Effector memory CD8-positive, alpha-beta T cell (primary cell): ENCODE measurements around the gene SSC5D.

Experiments
- ATAC-seq: fragments of 150-1000 bp; cut with Tn5 transposase; replicated peaks from 2 replicates; pipeline ENCODE4 v1.10.0; 2021; ENCODE audit warnings: mild to moderate bottlenecking, moderate library complexity
- DNase-seq, 3 experiments: peaks; one replicate each; pipeline ENCODE4 v3.0.0; 2021
- H3K27ac Mint-ChIP-seq, 2 donors: one replicate each; pipeline ENCODE4 v1.8.0; 2022; ENCODE audit warnings: mild to moderate bottlenecking in 2 of 2, mixed read lengths in 2 of 2, moderate library complexity in 2 of 2
- H3K27me3 Mint-ChIP-seq, 2 donors: one replicate each; pipeline ENCODE4 v1.8.0; 2022; ENCODE audit warnings: mixed read lengths in 2 of 2
- H3K36me3 Mint-ChIP-seq: one replicate; pipeline ENCODE4 v1.8.0; 2022; ENCODE audit warnings: mild to moderate bottlenecking, moderate library complexity, mixed read lengths; ENCODE audit not compliant: insufficient read depth
- H3K4me1 Mint-ChIP-seq, 2 donors: one replicate each; pipeline ENCODE4 v1.8.0; 2022; ENCODE audit warnings: low read depth in 2 of 2, mixed read lengths in 2 of 2
- H3K4me3 Mint-ChIP-seq, 2 donors: one replicate each; pipeline ENCODE4 v1.8.0; 2022; ENCODE audit warnings: mild to moderate bottlenecking in 2 of 2, mixed read lengths in 2 of 2, moderate library complexity in 2 of 2
- H3K9me3 Mint-ChIP-seq, 2 donors: one replicate each; pipeline ENCODE4 v1.8.0; 2022; ENCODE audit warnings: mixed read lengths in 2 of 2

The SSC5D gene

DNA sequence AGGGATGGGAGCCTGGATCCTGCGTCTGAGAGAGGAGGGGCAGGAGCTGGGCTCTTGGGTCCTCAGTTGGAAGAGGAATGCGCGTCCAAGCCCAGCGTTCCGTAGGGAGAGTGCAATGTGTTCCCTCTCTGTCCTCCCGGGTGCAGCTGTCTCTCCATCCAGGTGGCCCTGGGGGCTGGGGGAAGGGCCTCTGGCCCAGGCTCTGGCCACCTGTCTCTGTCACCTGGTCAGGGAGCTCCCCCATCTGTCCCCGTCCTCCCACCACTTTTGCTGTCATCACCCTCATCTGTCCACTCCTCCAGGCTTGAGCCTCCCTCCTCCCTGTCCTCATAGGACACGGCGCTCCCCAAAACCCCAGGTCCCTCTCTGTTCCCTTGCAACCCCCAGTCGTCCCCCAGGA lies 52.4 kb downstream of the SSC5D start:
- Mint-ChIP-seq H3K9me3 (no peaks in the 10 kb centered on the region), H3K4me3 (no peak overlapping the region), H3K27me3 (peaks cover 14 to 20% of the 10 kb centered on the region in 2 donors), H3K27ac (no peak overlapping the region), H3K36me3 (peaks cover 4% of the 10 kb centered on the region), H3K4me1 (no peaks in the 10 kb centered on the region)
- ATAC-seq, result no peak
- DNase-seq, result no peak

DNA sequence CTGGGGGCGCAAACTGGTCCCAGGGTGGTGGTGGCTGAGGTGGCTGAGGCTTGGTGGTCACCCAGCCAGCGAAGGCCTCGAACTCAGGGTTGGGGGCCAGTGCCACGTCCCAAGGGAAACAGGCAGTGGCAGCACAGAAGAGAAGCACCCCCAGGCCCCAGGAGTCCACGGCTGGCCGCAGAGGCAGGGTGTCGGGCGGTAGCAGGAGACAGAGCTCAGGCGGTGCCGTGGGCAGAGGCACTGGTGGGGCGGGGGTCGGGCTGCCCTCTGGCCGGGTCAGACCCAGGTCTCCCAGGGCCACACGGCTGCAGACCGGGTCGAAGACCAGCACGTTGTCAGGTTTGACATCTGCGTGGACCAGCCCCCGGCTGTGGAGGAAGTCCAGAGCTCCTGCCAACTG lies 52.9 kb downstream of the SSC5D start:
- Mint-ChIP-seq H3K27me3 (peaks cover 19 to 24% of the 10 kb centered on the region in 2 donors), H3K4me1 (no peaks in the 10 kb centered on the region), H3K36me3 (peaks cover 4% of the 10 kb centered on the region), H3K4me3 (no peak overlapping the region), H3K27ac (no peak overlapping the region), H3K9me3 (no peaks in the 10 kb centered on the region)
- ATAC-seq (no peak), DNase-seq (no peak)

DNA sequence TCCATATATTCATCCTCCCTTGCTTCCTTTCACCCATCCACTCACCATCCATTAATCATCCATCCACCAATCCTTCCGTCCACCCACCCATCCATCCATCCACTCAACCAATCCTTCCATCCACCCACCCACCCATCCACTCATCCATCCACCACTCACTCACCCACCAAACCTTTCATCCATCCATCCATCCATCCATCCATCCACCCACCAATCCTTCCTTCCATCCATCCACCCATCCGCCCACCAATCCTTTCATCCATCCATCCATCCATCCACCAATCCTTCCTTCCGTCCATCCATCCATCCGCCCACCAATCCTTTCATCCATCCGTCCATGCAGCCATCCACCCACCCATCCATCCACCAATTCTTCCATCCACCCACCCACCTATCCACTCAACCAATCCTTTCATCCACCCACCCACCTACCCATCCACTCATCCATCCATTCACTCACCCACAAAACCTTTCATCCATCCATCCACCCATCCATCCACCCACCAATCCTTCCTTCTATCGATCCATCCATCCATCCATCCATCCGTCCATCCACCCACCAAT lies 54.1 kb downstream of the SSC5D start:
- ATAC-seq (no peak), DNase-seq (no peak)
- Mint-ChIP-seq H3K4me1 (no peaks in the 10 kb centered on the region), H3K9me3 (no peaks in the 10 kb centered on the region), H3K27ac (no peak overlapping the region), H3K27me3 (peaks cover 32 to 34% of the 10 kb centered on the region in 2 donors), H3K36me3 (peaks cover 4% of the 10 kb centered on the region), H3K4me3 (no peak overlapping the region)

DNA sequence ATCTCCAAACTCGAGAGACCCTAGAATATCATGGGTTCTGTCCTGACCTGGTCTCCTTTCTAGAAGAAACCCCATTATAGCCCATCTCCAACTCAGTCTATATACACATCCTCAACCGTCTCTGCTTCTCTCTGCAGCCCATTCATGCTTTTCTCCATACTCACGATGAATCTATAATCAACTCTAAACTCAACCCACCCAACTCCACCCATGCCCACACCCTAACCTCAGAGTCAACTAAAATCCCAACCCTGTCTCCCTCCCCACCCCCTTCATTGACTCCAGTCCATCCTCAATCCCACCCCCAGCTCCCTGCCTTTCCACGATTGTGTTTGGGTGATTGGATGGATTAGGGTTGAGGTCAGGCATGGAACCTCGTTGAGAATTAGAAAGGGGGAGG lies 55.3 kb downstream of the SSC5D start:
- H3K9me3 Mint-ChIP-seq, result no peaks in the 10 kb centered on the region
- no peak for DNase-seq
- ATAC-seq, result no peak
- H3K27ac Mint-ChIP-seq, result no peak overlapping the region
- peaks cover 3% of the 10 kb centered on the region for H3K36me3 Mint-ChIP-seq
- peaks cover 42 to 44% of the 10 kb centered on the region in 2 donors for H3K27me3 Mint-ChIP-seq
- no peaks in the 10 kb centered on the region for H3K4me1 Mint-ChIP-seq
- H3K4me3 Mint-ChIP-seq, result no peak overlapping the region

DNA sequence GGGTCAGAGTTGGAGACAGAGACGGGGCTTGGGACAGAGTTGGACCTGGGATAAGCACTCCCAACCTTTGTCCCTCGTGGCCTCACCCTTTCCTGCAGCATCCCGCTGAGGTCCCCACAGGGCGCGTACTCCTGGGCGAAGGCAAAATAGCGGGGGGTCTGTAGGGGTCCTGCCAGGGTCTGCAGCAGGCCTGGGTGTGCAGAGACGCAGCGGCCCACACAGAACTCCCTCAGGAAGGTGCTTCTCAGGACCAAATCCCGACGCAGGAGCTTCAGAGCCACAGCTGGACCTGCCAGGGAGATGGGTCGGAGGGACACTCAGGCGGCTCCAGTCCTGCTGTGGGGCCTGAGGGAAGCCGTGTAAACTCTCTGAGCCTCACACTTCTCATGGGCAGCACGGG lies 55.8 kb downstream of the SSC5D start:
- Mint-ChIP-seq H3K27me3 (peaks cover 42 to 44% of the 10 kb centered on the region in 2 donors), H3K4me3 (no peak overlapping the region), H3K4me1 (no peaks in the 10 kb centered on the region), H3K27ac (no peak overlapping the region), H3K36me3 (no peaks in the 10 kb centered on the region), H3K9me3 (no peaks in the 10 kb centered on the region)
- no peak for ATAC-seq
- DNase-seq, result no peak

DNA sequence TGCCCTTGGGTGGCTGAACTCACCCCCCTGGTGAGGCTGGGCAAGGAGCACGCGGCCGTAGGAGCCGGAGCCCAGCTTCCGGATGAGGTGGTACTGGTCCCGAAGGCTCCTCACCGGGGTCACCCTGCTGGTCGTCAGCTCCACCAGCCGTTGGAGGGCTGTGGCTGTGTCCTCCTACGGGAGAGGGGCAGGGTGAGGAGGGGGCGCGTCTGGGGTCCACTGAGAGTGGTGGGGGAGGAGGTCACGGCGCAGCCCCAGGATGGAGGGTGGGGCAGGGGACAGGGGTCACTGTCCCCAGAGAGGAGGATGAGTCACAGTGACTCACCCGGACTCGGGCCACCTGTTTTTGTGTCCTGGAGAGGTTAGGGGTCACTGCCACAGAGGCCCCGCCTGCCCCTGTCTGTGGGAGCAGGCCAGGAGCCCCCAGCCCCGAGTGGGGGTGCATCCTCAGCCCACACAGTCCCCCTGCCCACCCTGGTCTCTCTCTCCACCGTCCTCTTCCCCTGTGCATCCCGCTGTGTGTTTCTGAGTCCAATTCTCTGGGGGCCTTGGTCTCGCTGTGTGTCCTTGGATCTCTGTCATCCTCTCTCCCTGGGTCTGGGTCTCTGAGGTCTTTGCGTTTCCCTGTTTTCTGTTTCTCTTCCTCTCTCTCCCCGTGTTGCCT lies 56.7 kb downstream of the SSC5D start:
- DNase-seq, result no peak
- peaks cover 42 to 50% of the 10 kb centered on the region in 2 donors for H3K27me3 Mint-ChIP-seq

DNA sequence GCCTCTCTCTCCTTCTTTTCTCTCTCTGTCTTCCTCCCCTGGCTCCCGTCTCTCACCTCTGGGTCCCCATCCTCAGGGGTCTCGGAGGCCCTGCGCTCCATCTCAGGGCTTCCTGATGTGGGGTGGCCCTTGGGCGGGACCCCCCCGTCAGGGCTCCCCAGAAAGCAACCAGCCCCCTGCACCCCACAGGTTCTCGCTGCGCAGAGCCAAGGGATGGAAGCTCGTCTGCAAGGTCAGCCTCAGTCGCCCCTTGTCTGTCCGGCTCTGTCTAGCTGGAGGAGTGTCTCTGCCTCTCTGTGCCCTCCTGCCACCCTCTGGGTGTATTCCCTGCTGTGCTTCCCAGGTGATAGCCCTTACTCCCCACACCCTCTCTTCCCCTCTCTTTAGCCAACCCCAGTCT lies 57.2 kb downstream of the SSC5D start, which contains the start of gene SBK3:
TSS of gene SBK3 (minus strand) at position 101 of the 400 bp plus-strand sequence. CDS start at position 101, 0 bp downstream.
- ATAC-seq (no peak), DNase-seq (no peak)
- Mint-ChIP-seq H3K36me3 (no peaks in the 10 kb centered on the region), H3K4me1 (no peaks in the 10 kb centered on the region), H3K9me3 (no peaks in the 10 kb centered on the region), H3K27me3 (peaks cover 42 to 56% of the 10 kb centered on the region in 2 donors), H3K27ac (no peak within 1 kb of the TSS), H3K4me3 (no peak within 1 kb of the TSS)

More for the DNA sequence above, 56.7 kb downstream of the SSC5D start:
- Mint-ChIP-seq H3K4me1 (no peaks in the 10 kb centered on the region), H3K27ac (no peak overlapping the region), H3K4me3 (no peak overlapping the region), H3K36me3 (no peaks in the 10 kb centered on the region), H3K9me3 (no peaks in the 10 kb centered on the region)
- ATAC-seq, result no peak

DNA sequence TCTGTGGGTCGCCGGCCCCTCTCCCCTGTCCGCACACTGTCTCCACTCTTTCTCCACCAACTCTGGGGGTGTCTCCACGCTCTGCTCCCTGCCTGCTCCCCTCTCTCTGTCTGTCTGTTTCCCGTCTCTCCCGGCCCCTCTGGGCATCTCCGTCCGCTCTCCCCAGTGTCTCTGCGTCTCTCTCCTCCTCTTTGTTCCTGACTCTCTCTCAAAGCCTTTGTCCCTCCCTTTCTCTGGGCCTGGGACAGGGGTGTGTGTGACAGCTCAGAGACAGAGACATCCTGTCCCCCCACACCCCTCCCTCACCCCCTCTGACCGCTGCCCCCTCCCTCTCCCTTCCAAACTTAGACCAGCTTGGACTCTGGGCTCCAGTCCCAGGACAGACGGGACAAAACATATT lies 57.8 kb downstream of the SSC5D start:
- no peak overlapping the region for H3K27ac Mint-ChIP-seq
- DNase-seq (no peak), ATAC-seq (no peak)
- H3K4me1 Mint-ChIP-seq, result no peaks in the 10 kb centered on the region
- no peak overlapping the region for H3K4me3 Mint-ChIP-seq
- no peaks in the 10 kb centered on the region for H3K9me3 Mint-ChIP-seq
- H3K36me3 Mint-ChIP-seq, result no peaks in the 10 kb centered on the region
- peaks cover 42 to 60% of the 10 kb centered on the region in 2 donors for H3K27me3 Mint-ChIP-seq

DNA sequence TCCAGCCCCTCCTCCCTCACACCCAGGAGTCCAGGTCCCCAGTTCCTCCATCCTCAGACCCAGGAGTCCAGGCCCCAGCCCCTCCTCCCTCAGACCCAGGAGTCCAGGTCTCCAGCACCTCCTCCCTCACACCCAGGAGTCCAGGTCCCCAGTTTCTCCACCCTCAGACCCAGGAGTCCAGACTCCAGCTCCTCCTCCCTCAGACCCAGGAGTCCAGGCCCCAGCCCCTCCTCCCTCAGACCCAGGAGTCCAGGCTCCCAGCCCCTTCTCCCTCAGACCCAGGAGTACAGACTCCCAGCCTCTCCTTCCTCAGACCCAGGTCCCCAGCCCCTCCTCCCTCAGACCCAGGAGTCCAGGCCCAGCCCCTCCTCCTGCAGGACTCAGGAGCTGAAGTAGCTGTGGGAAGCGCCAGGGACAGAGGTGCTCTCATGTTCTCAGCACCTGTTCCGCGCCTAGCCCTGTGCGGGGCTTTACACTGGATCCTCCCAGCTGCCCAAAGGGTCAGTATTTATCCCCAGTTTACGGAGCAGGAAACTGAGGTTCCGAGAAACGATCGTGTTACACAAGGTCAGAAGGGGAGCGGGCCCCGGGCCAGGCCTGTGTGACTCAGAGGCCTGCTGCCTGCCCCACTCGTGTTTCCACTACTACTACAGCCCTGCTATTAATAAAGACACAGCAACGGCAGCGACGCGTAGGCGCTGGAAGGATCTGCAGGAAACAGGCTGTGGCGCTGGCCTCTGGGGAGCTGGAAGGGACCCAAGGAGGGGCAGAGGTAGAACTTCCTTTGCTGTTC lies 58.8 kb downstream of the SSC5D start:
- no peaks in the 10 kb centered on the region for H3K4me1 Mint-ChIP-seq
- peak overlapping the region in 1 of 2 donors; percentile 17 for H3K27ac Mint-ChIP-seq
- ATAC-seq (no peak), DNase-seq (no peak)
- H3K36me3 Mint-ChIP-seq, result no peaks in the 10 kb centered on the region
- no peak overlapping the region for H3K4me3 Mint-ChIP-seq
- H3K27me3 Mint-ChIP-seq, result peaks cover 42 to 70% of the 10 kb centered on the region in 2 donors
- H3K9me3 Mint-ChIP-seq, result no peaks in the 10 kb centered on the region

DNA sequence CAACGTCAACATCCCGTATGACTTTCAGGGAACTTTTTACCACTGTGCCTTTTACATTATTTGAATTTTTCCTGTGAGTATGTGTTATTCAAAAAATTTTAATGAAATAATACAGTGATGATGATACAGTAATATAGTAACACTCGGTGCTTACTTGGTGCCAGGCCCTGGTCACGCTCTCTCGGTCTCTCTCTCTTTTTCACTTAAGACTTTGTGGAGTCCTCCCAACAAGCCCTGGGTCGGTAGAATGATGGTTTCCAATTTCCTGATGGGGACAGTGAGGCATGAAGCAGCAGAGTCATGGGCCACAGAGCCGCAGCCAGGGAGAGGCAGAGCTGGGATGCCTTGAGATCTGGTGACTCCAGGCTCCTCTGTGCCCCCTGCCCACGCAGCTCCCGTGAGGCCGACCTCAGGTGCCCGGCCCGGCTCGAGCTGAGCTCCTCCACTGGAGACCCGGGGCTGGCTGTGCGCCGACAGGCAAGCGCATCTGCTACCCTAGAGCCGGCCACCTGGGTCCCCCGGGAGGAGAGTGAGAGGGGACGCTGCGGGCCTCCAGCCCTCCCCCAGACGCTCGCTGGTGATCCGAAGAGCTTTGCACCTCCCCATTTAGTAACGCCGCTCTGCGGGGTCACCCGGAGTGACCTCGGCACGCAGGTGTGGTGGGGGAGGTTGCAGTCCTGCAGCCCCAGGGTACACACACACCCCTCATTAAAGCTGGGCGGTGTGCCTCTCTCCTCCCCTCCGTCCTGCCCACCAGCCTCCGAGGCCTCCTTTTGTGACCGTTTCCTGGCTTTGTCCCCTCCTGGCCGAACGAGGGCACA lies 61.5 kb downstream of the SSC5D start:
- Mint-ChIP-seq H3K4me1 (peaks cover 0 to 2% of the 10 kb centered on the region in 2 donors), H3K9me3 (no peaks in the 10 kb centered on the region), H3K27me3 (peaks cover 48 to 81% of the 10 kb centered on the region in 2 donors), H3K36me3 (no peaks in the 10 kb centered on the region), H3K4me3 (no peak overlapping the region), H3K27ac (no peak overlapping the region)
- DNase-seq, result no peak
- ATAC-seq, result no peak

DNA sequence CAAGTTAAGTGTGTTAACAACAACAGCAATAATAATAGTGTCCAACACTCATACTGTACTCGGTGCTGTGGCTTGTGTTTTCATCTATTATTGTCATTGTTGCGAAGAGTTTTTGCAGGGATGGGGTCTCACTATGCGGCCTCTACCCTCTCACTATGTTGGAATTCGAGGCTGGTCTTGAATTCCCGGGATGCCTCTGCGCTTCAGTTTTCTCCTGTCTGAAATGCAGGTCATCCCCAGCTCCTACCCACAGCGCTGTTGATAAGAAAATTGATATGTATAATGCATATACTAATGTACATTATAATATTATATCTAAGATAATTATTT lies 62.0 kb downstream of the SSC5D start:
- Mint-ChIP-seq H3K4me1 (peaks cover 0 to 2% of the 10 kb centered on the region in 2 donors), H3K27me3 (peaks cover 46 to 81% of the 10 kb centered on the region in 2 donors), H3K27ac (no peak overlapping the region), H3K4me3 (no peak overlapping the region), H3K36me3 (no peaks in the 10 kb centered on the region), H3K9me3 (no peaks in the 10 kb centered on the region)
- no peak for ATAC-seq
- no peak for DNase-seq

DNA sequence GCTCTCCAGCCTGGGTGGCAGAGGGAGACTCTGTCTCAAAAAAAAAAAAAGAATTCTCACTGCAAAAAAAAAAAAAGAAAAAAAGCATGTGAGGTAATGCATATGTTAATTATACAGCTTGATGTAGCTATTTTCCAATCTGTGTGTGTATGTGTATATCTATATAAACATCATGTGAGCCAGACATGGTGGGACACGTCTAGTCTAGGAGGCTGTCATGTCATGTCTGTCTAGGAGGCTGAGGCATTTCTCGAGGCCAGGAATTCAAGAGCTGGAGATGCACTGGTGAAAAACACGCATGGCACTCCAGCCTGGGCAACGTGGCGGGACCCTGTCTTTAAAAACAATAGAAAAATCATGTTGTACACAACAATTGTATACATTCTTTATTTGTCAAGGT lies 64.0 kb downstream of the SSC5D start:
- no peak overlapping the region for H3K4me3 Mint-ChIP-seq
- peak overlapping the region in 1 of 2 donors; percentile 59 for H3K27ac Mint-ChIP-seq
- no peak for ATAC-seq
- no peak for DNase-seq
- H3K27me3 Mint-ChIP-seq, result peaks cover 26 to 68% of the 10 kb centered on the region in 2 donors
- no peaks in the 10 kb centered on the region for H3K9me3 Mint-ChIP-seq
- peaks cover 0 to 2% of the 10 kb centered on the region in 2 donors for H3K4me1 Mint-ChIP-seq
- no peaks in the 10 kb centered on the region for H3K36me3 Mint-ChIP-seq

DNA sequence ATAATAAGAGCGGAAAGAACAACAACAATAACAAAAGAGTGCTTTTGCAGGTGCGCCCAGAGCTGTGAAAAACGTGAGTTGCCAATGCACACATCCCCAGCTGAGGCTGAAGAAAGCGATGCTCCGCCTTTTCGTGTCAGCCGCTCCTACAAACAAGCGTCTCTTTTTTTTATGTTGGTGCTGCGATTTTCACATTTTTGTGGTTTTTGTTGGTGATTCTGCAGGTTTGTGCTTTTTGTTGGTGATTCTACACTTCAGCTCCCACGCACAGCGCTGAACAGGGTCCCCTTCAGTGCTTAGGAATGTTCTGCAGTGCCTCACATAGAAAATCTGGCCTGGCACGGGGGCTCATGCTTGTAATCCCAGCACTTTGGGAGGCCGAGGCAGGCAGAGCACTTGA lies 64.4 kb downstream of the SSC5D start:
- ATAC-seq, result no peak
- no peak for DNase-seq
- Mint-ChIP-seq H3K27me3 (peaks cover 25 to 68% of the 10 kb centered on the region in 2 donors), H3K4me1 (peaks cover 0 to 2% of the 10 kb centered on the region in 2 donors), H3K27ac (peak overlapping the region in 1 of 2 donors; percentile 59), H3K4me3 (no peak overlapping the region), H3K36me3 (no peaks in the 10 kb centered on the region), H3K9me3 (no peaks in the 10 kb centered on the region)
